GM13976 (cell line): ENCODE data around the gene LRRC4C.

Experiments
- DNase-seq: peaks from one replicate; pipeline ENCODE4 v3.0.0; 2012; ENCODE audit warnings: low spot score
- CTCF ChIP-seq: IDR thresholded peaks from 2 replicates; pipeline ENCODE4 v1.5.1; 2012; ENCODE audit warnings: borderline replicate concordance, mild to moderate bottlenecking; ENCODE audit not compliant: insufficient read depth; ENCODE audit errors: extremely low read depth, missing control alignments, control extremely low read depth
- in situ Hi-C: fragments of 300-500 bp; cut with MboI; formaldehyde crosslinking; loops from one replicate; pipeline ENCODE4 v1.12.0; 2022; ENCODE audit warnings: low sequenced_read_pairs, mixed read lengths, inconsistent platforms; ENCODE audit not compliant: unreplicated experiment

Gene LRRC4C

GRCh38 chr11:40508303-40508702 is 951.1 kb downstream of the LRRC4C start:
- DNase-seq, result no peak
- TF ChIP-seq CTCF, result no peak
- in situ Hi-C loops, result no loop called here

- DNase-seq, result no peak
- in situ Hi-C loops, result no loop called here
- no peak for TF ChIP-seq CTCF
These were observed 953.2 kb downstream of the LRRC4C start for GRCh38 chr11:40506226-40506625.

- no peak for DNase-seq
- TF ChIP-seq CTCF, result no peak
- in situ Hi-C loops, result no loop called here
These were observed 968.1 kb downstream of the LRRC4C start for GRCh38 chr11:40491341-40491740.

- no peak for TF ChIP-seq CTCF
- DNase-seq, result no peak
- in situ Hi-C loops, result no loop called here
These were observed 991.7 kb downstream of the LRRC4C start for GRCh38 chr11:40467771-40468170.

GRCh38 chr11:40445391-40445790 is 1014.1 kb downstream of the LRRC4C start:
- no peak for DNase-seq
- no peak for TF ChIP-seq CTCF
- in situ Hi-C loops, result no loop called here

GRCh38 chr11:40444151-40444550 is 1015.3 kb downstream of the LRRC4C start:
- DNase-seq, result no peak
- in situ Hi-C loops, result no loop called here
- TF ChIP-seq CTCF, result no peak

- in situ Hi-C loops, result no loop called here
These were observed 1024.1 kb downstream of the LRRC4C start for GRCh38 chr11:40435344-40435743.

More at GRCh38 chr11:40435344-40435743, 1024.1 kb downstream of the LRRC4C start:
- no peak for TF ChIP-seq CTCF
- no peak for DNase-seq
